MM.1S (cell line): ENCODE data around the gene HIGD2A.

Source experiments
- DNase-seq: peaks from one replicate; pipeline ENCODE4 v3.0.0-alpha.2; 2015
- H2AFZ ChIP-seq: fragments of 300-600 bp; sonication (generic); 2 replicates; pipeline ENCODE4 v1.6.0; 2016; ENCODE audit warnings: antibody characterized with exemption, low read length
- H3F3A ChIP-seq: fragments of 300-600 bp; sonication (generic); 2 replicates; pipeline ENCODE4 v1.6.1; 2016; ENCODE audit warnings: mild to moderate bottlenecking, antibody characterized with exemption, low read length, moderate library complexity, mixed read lengths; ENCODE audit not compliant: insufficient read depth
- H3K27ac ChIP-seq: fragments of 300-600 bp; sonication (generic); 2 replicates; pipeline ENCODE4 v1.5.1; 2016; ENCODE audit warnings: mild to moderate bottlenecking, low read length
- H3K27me3 ChIP-seq: fragments of 300-600 bp; sonication (generic); replicated peaks from 2 replicates; pipeline ENCODE4 v1.6.0; 2016; ENCODE audit warnings: low read length; ENCODE audit not compliant: insufficient read depth
- H3K36me3 ChIP-seq: fragments of 300-600 bp; sonication (generic); replicated peaks from 2 replicates; pipeline ENCODE4 v1.6.1; 2016; ENCODE audit warnings: mild to moderate bottlenecking, low read length, mixed read lengths; ENCODE audit not compliant: insufficient read depth
- H3K4me1 ChIP-seq: fragments of 300-600 bp; sonication (generic); 2 replicates; pipeline ENCODE4 v1.6.1; 2016; ENCODE audit warnings: low read length, mixed read lengths
- H3K4me2 ChIP-seq: fragments of 300-600 bp; sonication (generic); 2 replicates; pipeline ENCODE4 v1.6.0; 2016; ENCODE audit warnings: low read depth, low read length
- H3K4me3 ChIP-seq: fragments of 300-600 bp; sonication (generic); 2 replicates; pipeline ENCODE4 v1.5.1; 2016; ENCODE audit warnings: low read length, mixed read lengths
- H3K79me2 ChIP-seq: fragments of 300-600 bp; sonication (generic); 2 replicates; pipeline ENCODE4 v1.6.1; 2016; ENCODE audit warnings: mixed run types, low read length, mixed read lengths
- H3K9ac ChIP-seq: fragments of 300-600 bp; sonication (generic); 2 replicates; pipeline ENCODE4 v1.6.1; 2016; ENCODE audit warnings: low read length, mixed read lengths
- H3K9me2 ChIP-seq: fragments of 300-600 bp; sonication (generic); replicated peaks from 2 replicates; pipeline ENCODE4 v1.6.1; 2016; ENCODE audit warnings: mild to moderate bottlenecking, low read length, mixed read lengths; ENCODE audit not compliant: insufficient read depth
- H3K9me3 ChIP-seq: fragments of 300-600 bp; sonication (generic); replicated peaks from 2 replicates; pipeline ENCODE4 v1.6.1; 2016; ENCODE audit warnings: mild to moderate bottlenecking, low read length, mixed read lengths; ENCODE audit not compliant: insufficient read depth
- H4K20me1 ChIP-seq: fragments of 300-600 bp; sonication (generic); 2 replicates; pipeline ENCODE4 v1.6.1; 2016; ENCODE audit warnings: mild to moderate bottlenecking, low read length, moderate library complexity, mixed read lengths; ENCODE audit not compliant: insufficient read depth
- CTCF ChIP-seq: fragments of 300-600 bp; sonication (generic); IDR thresholded peaks from 2 replicates; pipeline ENCODE4 v1.5.1; 2016; ENCODE audit warnings: antibody characterized with exemption, low read length, mixed read lengths
- EZH2 ChIP-seq: fragments of 300-600 bp; sonication (generic); optimal IDR thresholded peaks from 2 replicates; pipeline ENCODE3; 2017; ENCODE audit warnings: low read depth, mild to moderate bottlenecking, antibody characterized with exemption, low read length, mixed read lengths
- EZH2phosphoT487 ChIP-seq: fragments of 300-600 bp; sonication (generic); IDR thresholded peaks from 2 replicates; pipeline ENCODE4 v1.6.1; 2018; ENCODE audit warnings: antibody characterized with exemption, low read length

HIGD2A gene

GRCh38 chr5:176384366-176384930 lies 4.1 kb upstream of the HIGD2A start:
- DNase-seq = no peak
- Histone ChIP-seq H3K79me2 (peaks cover 49% of the 10 kb centered on the region), H3K27me3 (no peaks in the 10 kb centered on the region), H4K20me1 (peaks cover 8% of the 10 kb centered on the region; the same call in 1 of the 2 replicates), H3K9me3 (no peaks in the 10 kb centered on the region), H3F3A (peaks cover 10% of the 10 kb centered on the region; the same call in 1 of the 2 replicates), H3K36me3 (peaks cover 14% of the 10 kb centered on the region; the same call in 1 of the 2 replicates), H3K4me3 (no peak overlapping the region), H3K4me1 (peaks cover 5% of the 10 kb centered on the region; the same call in 1 of the 2 replicates), H2AFZ (no peak overlapping the region), H3K9ac (no peak overlapping the region), H3K4me2 (no peak overlapping the region), H3K9me2 (no peaks in the 10 kb centered on the region), H3K27ac (no peak overlapping the region)
- TF ChIP-seq CTCF (no peak), EZH2 (no peak), EZH2phosphoT487 (no peak)

- H3K4me1 ChIP-seq = peaks cover 5% of the 10 kb centered on the region; the same call in 1 of the 2 replicates
- H3K9me3 ChIP-seq = no peaks in the 10 kb centered on the region
- peaks cover 10% of the 10 kb centered on the region; the same call in 1 of the 2 replicates for H3F3A ChIP-seq
- H2AFZ ChIP-seq = no peak overlapping the region
- no peak overlapping the region for H3K4me2 ChIP-seq
- H3K4me3 ChIP-seq = no peak overlapping the region
- H3K27ac ChIP-seq = no peak overlapping the region
- H3K9me2 ChIP-seq = no peaks in the 10 kb centered on the region
- no peak for DNase-seq
- TF ChIP-seq EZH2 (no peak), EZH2phosphoT487 (no peak), CTCF (no peak)
- H4K20me1 ChIP-seq = peaks cover 8% of the 10 kb centered on the region; the same call in 1 of the 2 replicates
- no peak overlapping the region for H3K9ac ChIP-seq
- H3K79me2 ChIP-seq = peaks cover 55% of the 10 kb centered on the region
- H3K36me3 ChIP-seq = peaks cover 14% of the 10 kb centered on the region; the same call in 1 of the 2 replicates
- no peaks in the 10 kb centered on the region for H3K27me3 ChIP-seq
These were observed 3.6 kb upstream of the HIGD2A start for GRCh38 chr5:176384991-176385390.

GRCh38 chr5:176386491-176386890 lies 2.1 kb upstream of the HIGD2A start:
- peaks cover 8% of the 10 kb centered on the region; the same call in 1 of the 2 replicates for H4K20me1 ChIP-seq
- no peak overlapping the region for H3K9ac ChIP-seq
- peaks cover 7% of the 10 kb centered on the region; the same call in 1 of the 2 replicates for H3F3A ChIP-seq
- no peaks in the 10 kb centered on the region for H3K9me2 ChIP-seq
- H3K4me3 ChIP-seq = no peak overlapping the region
- TF ChIP-seq EZH2 (no peak), CTCF (no peak), EZH2phosphoT487 (no peak)
- peaks cover 14% of the 10 kb centered on the region; the same call in 1 of the 2 replicates for H3K36me3 ChIP-seq
- H3K4me2 ChIP-seq = peak overlapping the region; percentile 63; the same call in 1 of the 2 replicates
- H3K27me3 ChIP-seq = no peaks in the 10 kb centered on the region
- H3K4me1 ChIP-seq = peaks cover 5% of the 10 kb centered on the region; the same call in 1 of the 2 replicates
- H2AFZ ChIP-seq = no peak overlapping the region
- H3K79me2 ChIP-seq = peaks cover 69% of the 10 kb centered on the region
- no peak for DNase-seq
- H3K27ac ChIP-seq = no peak overlapping the region
- no peaks in the 10 kb centered on the region for H3K9me3 ChIP-seq
